OCI-LY3 (cell line): ENCODE results near the gene KCNIP1.

Experiments
- CTCF ChIP-seq: fragments of 200-600, 300-600 bp; sonication (generic); IDR thresholded peaks from 2 replicates; pipeline ENCODE4 v1.5.1; 2014; ENCODE audit warnings: antibody characterized with exemption, low read length, low read depth
- EZH2phosphoT487 ChIP-seq: fragments of 200-600 bp; shearing (Covaris generic); IDR thresholded peaks from 2 replicates; pipeline ENCODE4 v1.6.1; 2018; ENCODE audit warnings: antibody characterized with exemption, mixed run types, low read depth

- no peak for TF ChIP-seq EZH2phosphoT487
- no peak for TF ChIP-seq CTCF
Measured at GRCh38 chr5:170540271-170540670, 36.5 kb downstream of the KCNIP1 start.
